Endometrium (tissue), 2 donors: ENCODE results near the gene GRIK4.

Source experiments
- FAIRE-seq: peaks from 2 replicates; lab custom pipeline; 2012; peaks lifted over from hg19 to GRCh38; lab: Jason Lieb, UNC
- donor health status: control.
- donor health status: control.

The GRIK4 gene

GRCh38 chr11:120547811-120548681, 36.5 kb downstream of the GRIK4 start:
- no peak for FAIRE-seq

- no peak for FAIRE-seq
Measured at GRCh38 chr11:120548682-120549209, 37.2 kb downstream of the GRIK4 start.

- no peak for FAIRE-seq
Measured at GRCh38 chr11:120549346-120549745, 37.8 kb downstream of the GRIK4 start.

GRCh38 chr11:120550007-120550406, 38.5 kb downstream of the GRIK4 start:
- no peak for FAIRE-seq

- FAIRE-seq: no peak
Measured at GRCh38 chr11:120551191-120551590, 39.6 kb downstream of the GRIK4 start.

GRCh38 chr11:120554766-120555432, 43.4 kb downstream of the GRIK4 start:
- FAIRE-seq: no peak

- FAIRE-seq: no peak
Measured at GRCh38 chr11:120555433-120555773, 43.9 kb downstream of the GRIK4 start.

GRCh38 chr11:120556797-120557196, 45.2 kb downstream of the GRIK4 start:
- FAIRE-seq: no peak

GRCh38 chr11:120558744-120559431, 47.3 kb downstream of the GRIK4 start:
- FAIRE-seq: no peak

GRCh38 chr11:120561286-120561685, 49.7 kb downstream of the GRIK4 start:
- FAIRE-seq: no peak

GRCh38 chr11:120562806-120563425, 51.4 kb downstream of the GRIK4 start:
- FAIRE-seq: no peak

- no peak for FAIRE-seq
Measured at GRCh38 chr11:120563703-120564572, 52.4 kb downstream of the GRIK4 start.

- FAIRE-seq: no peak
Measured at GRCh38 chr11:120564573-120565311, 53.2 kb downstream of the GRIK4 start.

- FAIRE-seq: no peak
Measured at GRCh38 chr11:120565466-120566155, 54.1 kb downstream of the GRIK4 start.

- no peak for FAIRE-seq
Measured at GRCh38 chr11:120566176-120566575, 54.6 kb downstream of the GRIK4 start.

- FAIRE-seq: no peak
Measured at GRCh38 chr11:120568572-120569307, 57.2 kb downstream of the GRIK4 start.

GRCh38 chr11:120569861-120570260, 58.3 kb downstream of the GRIK4 start:
- no peak for FAIRE-seq

GRCh38 chr11:120571476-120571875, 59.9 kb downstream of the GRIK4 start:
- FAIRE-seq: no peak

GRCh38 chr11:120573756-120574354, 62.3 kb downstream of the GRIK4 start:
- no peak for FAIRE-seq
